ENCODE data around the gene CETP.
"Not testable (repeated sequence)": the region's sequence is repeated elsewhere in the genome, so short reads cannot be mapped to it uniquely, and the experiment has no call there.

The CETP gene

GRCh38 chr16:56982695-56983094 lies 20.9 kb downstream of the CETP start:
- DNase-seq, result no peak

GRCh38 chr16:56983211-56983751 lies 21.5 kb downstream of the CETP start:
- no peak for DNase-seq

GRCh38 chr16:56984639-56985038 lies 22.9 kb downstream of the CETP start:
- DNase-seq, result peak in 1 of 2 experiments; percentile 40

GRCh38 chr16:56985288-56985961 lies 23.7 kb downstream of the CETP start:
- DNase-seq, result no peak

- no peak for DNase-seq
Observed at GRCh38 chr16:56985962-56986360, 24.2 kb downstream of the CETP start.

- DNase-seq, result no peak
Observed at GRCh38 chr16:56986361-56986760, 24.6 kb downstream of the CETP start.

- not testable (repeated sequence) for DNase-seq
Observed at GRCh38 chr16:56986908-56987307, 25.2 kb downstream of the CETP start.

- no peak for DNase-seq
Observed at GRCh38 chr16:56987692-56988091, 25.9 kb downstream of the CETP start.

- no peak for DNase-seq
Observed at GRCh38 chr16:56988161-56988947, 26.6 kb downstream of the CETP start.

GRCh38 chr16:56988948-56989945 lies 27.5 kb downstream of the CETP start, which contains the start of gene NLRC5:
TSS of gene NLRC5 (plus strand) at chr16:56989557. CDS start at chr16:57020713, 31,156 bp downstream.
- peak; percentile 93 to 96 for DNase-seq

- no peak for DNase-seq
Observed at GRCh38 chr16:56989988-56990387, 28.2 kb downstream of the CETP start.

GRCh38 chr16:56990407-56991286 lies 28.9 kb downstream of the CETP start:
- no peak for DNase-seq

- DNase-seq, result not testable (repeated sequence)
Observed at GRCh38 chr16:56992431-56992830, 30.7 kb downstream of the CETP start.

GRCh38 chr16:56993204-56993603 lies 31.5 kb downstream of the CETP start:
- no peak for DNase-seq

GRCh38 chr16:56994311-56994710 lies 32.6 kb downstream of the CETP start:
- DNase-seq, result no peak

- no peak for DNase-seq
Observed at GRCh38 chr16:56995136-56995805, 33.5 kb downstream of the CETP start.

GRCh38 chr16:56997264-56997663 lies 35.5 kb downstream of the CETP start:
- DNase-seq, result no peak

GRCh38 chr16:56997931-56998330 lies 36.2 kb downstream of the CETP start:
- no peak for DNase-seq

GRCh38 chr16:56998352-56998751 lies 36.6 kb downstream of the CETP start:
- no peak for DNase-seq

- DNase-seq, result no peak
Observed at GRCh38 chr16:56998861-56999260, 37.1 kb downstream of the CETP start.

Data from stimulated activated CD4-positive, alpha-beta T cell treated with anti-CD3 and anti-CD28 coated beads, Interleukin-4, amount 100 ng/mL, for 4 hours (primary cell).